Thoracic aorta (tissue), 2 donors: ENCODE results near the gene RIN2. TPM values are rescaled to one million over a fixed set of nuclear protein-coding genes. Genes with fewer than 3 reads are reported as not detected.
"Not testable (repeated sequence)": the region's sequence is repeated elsewhere in the genome, so short reads cannot be mapped to it uniquely, and the experiment has no call there.

Experiments
- ATAC-seq: fragments of 150-250 bp; one replicate; pipeline ENCODE4 v1.8.0; 2017; ENCODE audit warnings: low read depth; ENCODE audit not compliant: insufficient number of reproducible peaks, low FRiP score
- DNase-seq: peaks from one replicate; pipeline ENCODE4 v3.0.0-alpha.2; 2020; ENCODE audit warnings: low spot score
- H3K27ac ChIP-seq, 2 donors: fragments of 200-600 bp; sonication (generic); 1 replicate in 1 of 2; 2 replicates in 1 of 2; pipeline ENCODE4 v1.5.1; 2016; ENCODE audit warnings: mild to moderate bottlenecking in 2 of 2, moderate library complexity in 2 of 2
- H3K27me3 ChIP-seq: fragments of 200-600 bp; sonication (generic); replicated peaks from 2 replicates; pipeline ENCODE4 v1.6.0; 2016; ENCODE audit warnings: mild to moderate bottlenecking; ENCODE audit not compliant: insufficient read depth
- H3K36me3 ChIP-seq: fragments of 200-600 bp; sonication (generic); one replicate; pipeline ENCODE4 v1.5.1; 2016
- H3K4me1 ChIP-seq, 2 donors: fragments of 200-600 bp; sonication (generic); 1 replicate in 1 of 2; 2 replicates in 1 of 2; pipeline versions ENCODE4 v1.5.1 to v1.6.0; 2016; ENCODE audit warnings: low read depth in 2 of 2, mild to moderate bottlenecking in 1 of 2; ENCODE audit not compliant: control insufficient read depth in 1 of 2
- H3K4me3 ChIP-seq: fragments of 200-600 bp; sonication (generic); 2 replicates; pipeline ENCODE4 v1.5.1; 2016; ENCODE audit warnings: mild to moderate bottlenecking
- H3K9me3 ChIP-seq: fragments of 200-600 bp; sonication (generic); 2 replicates; pipeline ENCODE4 v1.5.1; 2016
- total RNA-seq, 2 donors: library from RNA; depleted of rRNA; stranded (reverse); fragments of >200 nt; gene quantifications; one replicate each; pipeline versions ENCODE4 v1.1.0 to v1.2.3, GENCODE V29; 2016
- TF ChIP-seq, protein P1 (sequence below): fragments of 200-600 bp; sonication (generic); IDR thresholded peaks from one replicate; pipeline ENCODE4 v1.5.1; 2019; ENCODE audit warnings: antibody characterized with exemption

RIN2 gene
- total RNA-seq, 2 donors from 2014 or later, result 60.9 to 121 TPM

DNA sequence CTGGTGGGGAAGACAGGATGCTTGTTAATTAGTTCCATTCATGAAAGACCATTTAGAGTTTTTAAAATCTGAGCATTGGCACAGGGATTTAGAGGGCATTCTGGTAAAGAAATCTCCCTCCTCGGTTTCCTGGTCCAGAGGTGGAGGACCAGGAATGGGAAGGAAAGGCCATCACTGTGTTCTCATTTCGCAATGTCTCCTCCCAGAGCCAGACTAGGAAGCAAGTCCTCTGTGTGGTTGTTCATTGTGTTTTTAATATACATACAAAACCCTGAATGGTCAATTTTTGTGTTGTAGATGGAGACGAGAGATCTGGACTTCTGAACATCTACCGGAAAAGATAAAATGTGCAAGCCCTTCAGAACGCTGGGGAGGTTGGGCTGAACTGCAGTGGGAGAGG lies 41.3 kb downstream of the RIN2 start:
- no peak overlapping the region for H3K4me3 ChIP-seq
- no peak overlapping the region for H3K27ac ChIP-seq
- ATAC-seq (no peak), DNase-seq (no peak)
- peaks cover 35% of the 10 kb centered on the region for H3K36me3 ChIP-seq
- no peaks in the 10 kb centered on the region for H3K27me3 ChIP-seq
- no peaks in the 10 kb centered on the region for H3K9me3 ChIP-seq
- H3K4me1 ChIP-seq, result no peaks in the 10 kb centered on the region
- TF ChIP-seq, protein P1, sequence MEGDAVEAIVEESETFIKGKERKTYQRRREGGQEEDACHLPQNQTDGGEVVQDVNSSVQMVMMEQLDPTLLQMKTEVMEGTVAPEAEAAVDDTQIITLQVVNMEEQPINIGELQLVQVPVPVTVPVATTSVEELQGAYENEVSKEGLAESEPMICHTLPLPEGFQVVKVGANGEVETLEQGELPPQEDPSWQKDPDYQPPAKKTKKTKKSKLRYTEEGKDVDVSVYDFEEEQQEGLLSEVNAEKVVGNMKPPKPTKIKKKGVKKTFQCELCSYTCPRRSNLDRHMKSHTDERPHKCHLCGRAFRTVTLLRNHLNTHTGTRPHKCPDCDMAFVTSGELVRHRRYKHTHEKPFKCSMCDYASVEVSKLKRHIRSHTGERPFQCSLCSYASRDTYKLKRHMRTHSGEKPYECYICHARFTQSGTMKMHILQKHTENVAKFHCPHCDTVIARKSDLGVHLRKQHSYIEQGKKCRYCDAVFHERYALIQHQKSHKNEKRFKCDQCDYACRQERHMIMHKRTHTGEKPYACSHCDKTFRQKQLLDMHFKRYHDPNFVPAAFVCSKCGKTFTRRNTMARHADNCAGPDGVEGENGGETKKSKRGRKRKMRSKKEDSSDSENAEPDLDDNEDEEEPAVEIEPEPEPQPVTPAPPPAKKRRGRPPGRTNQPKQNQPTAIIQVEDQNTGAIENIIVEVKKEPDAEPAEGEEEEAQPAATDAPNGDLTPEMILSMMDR, result no peak

- no peak overlapping the region for H3K27ac ChIP-seq
- H3K4me1 ChIP-seq, result peaks cover 7 to 14% of the 10 kb centered on the region in 2 donors
Observed at GRCh38 chr20:19802099-19802491, 44.0 kb downstream of the RIN2 start.

GRCh38 chr20:19802492-19803158 lies 44.6 kb downstream of the RIN2 start:
- H3K4me3 ChIP-seq, result no peak overlapping the region
- no peak overlapping the region for H3K27ac ChIP-seq
- TF ChIP-seq, protein P1, result no peak
- H3K4me1 ChIP-seq, result peaks cover 12 to 20% of the 10 kb centered on the region in 2 donors
- no peaks in the 10 kb centered on the region for H3K9me3 ChIP-seq
- peaks cover 35% of the 10 kb centered on the region for H3K36me3 ChIP-seq
- no peak for ATAC-seq
- no peaks in the 10 kb centered on the region for H3K27me3 ChIP-seq
- DNase-seq, result no peak

More at GRCh38 chr20:19802099-19802491, 44.0 kb downstream of the RIN2 start:
- DNase-seq (no peak), ATAC-seq (no peak)
- H3K4me3 ChIP-seq, result no peak overlapping the region
- TF ChIP-seq, protein P1, result no peak
- no peaks in the 10 kb centered on the region for H3K27me3 ChIP-seq
- peaks cover 35% of the 10 kb centered on the region for H3K36me3 ChIP-seq
- H3K9me3 ChIP-seq, result no peaks in the 10 kb centered on the region

- not testable (repeated sequence) for ATAC-seq, H3K4me3 ChIP-seq, H3K27me3 ChIP-seq, DNase-seq, H3K9me3 ChIP-seq
- H3K4me1 ChIP-seq, result peaks cover 12 to 26% of the 10 kb centered on the region in 2 donors
- peaks cover 18% of the 10 kb centered on the region for H3K36me3 ChIP-seq
- peak overlapping the region in 1 of 2 donors; percentile 32 for H3K27ac ChIP-seq
Observed at GRCh38 chr20:19806276-19806675, 48.2 kb downstream of the RIN2 start.

GRCh38 chr20:19806806-19807190 lies 48.7 kb downstream of the RIN2 start:
- Histone ChIP-seq H3K27me3 (no peaks in the 10 kb centered on the region), H3K4me3 (no peak overlapping the region), H3K9me3 (no peaks in the 10 kb centered on the region), H3K27ac (peak overlapping the region in 1 of 2 donors; percentile 32), H3K36me3 (peaks cover 13% of the 10 kb centered on the region), H3K4me1 (peaks cover 12 to 26% of the 10 kb centered on the region in 2 donors)
- ATAC-seq, result no peak
- TF ChIP-seq, protein P1, result no peak
- DNase-seq, result no peak
